Stimulated activated CD8-positive, alpha-beta memory T cell treated with anti-CD3 and anti-CD28 coated beads, Interleukin-4, amount 100 ng/mL, for 24 hours (primary cell): ENCODE results near the gene ADAM15.

Source experiments
- DNase-seq: peaks from one replicate; pipeline ENCODE4 v3.0.0-alpha.2; 2020; ENCODE audit warnings: low read depth

The ADAM15 gene, protein sequence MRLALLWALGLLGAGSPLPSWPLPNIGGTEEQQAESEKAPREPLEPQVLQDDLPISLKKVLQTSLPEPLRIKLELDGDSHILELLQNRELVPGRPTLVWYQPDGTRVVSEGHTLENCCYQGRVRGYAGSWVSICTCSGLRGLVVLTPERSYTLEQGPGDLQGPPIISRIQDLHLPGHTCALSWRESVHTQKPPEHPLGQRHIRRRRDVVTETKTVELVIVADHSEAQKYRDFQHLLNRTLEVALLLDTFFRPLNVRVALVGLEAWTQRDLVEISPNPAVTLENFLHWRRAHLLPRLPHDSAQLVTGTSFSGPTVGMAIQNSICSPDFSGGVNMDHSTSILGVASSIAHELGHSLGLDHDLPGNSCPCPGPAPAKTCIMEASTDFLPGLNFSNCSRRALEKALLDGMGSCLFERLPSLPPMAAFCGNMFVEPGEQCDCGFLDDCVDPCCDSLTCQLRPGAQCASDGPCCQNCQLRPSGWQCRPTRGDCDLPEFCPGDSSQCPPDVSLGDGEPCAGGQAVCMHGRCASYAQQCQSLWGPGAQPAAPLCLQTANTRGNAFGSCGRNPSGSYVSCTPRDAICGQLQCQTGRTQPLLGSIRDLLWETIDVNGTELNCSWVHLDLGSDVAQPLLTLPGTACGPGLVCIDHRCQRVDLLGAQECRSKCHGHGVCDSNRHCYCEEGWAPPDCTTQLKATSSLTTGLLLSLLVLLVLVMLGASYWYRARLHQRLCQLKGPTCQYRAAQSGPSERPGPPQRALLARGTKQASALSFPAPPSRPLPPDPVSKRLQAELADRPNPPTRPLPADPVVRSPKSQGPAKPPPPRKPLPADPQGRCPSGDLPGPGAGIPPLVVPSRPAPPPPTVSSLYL

DNA sequence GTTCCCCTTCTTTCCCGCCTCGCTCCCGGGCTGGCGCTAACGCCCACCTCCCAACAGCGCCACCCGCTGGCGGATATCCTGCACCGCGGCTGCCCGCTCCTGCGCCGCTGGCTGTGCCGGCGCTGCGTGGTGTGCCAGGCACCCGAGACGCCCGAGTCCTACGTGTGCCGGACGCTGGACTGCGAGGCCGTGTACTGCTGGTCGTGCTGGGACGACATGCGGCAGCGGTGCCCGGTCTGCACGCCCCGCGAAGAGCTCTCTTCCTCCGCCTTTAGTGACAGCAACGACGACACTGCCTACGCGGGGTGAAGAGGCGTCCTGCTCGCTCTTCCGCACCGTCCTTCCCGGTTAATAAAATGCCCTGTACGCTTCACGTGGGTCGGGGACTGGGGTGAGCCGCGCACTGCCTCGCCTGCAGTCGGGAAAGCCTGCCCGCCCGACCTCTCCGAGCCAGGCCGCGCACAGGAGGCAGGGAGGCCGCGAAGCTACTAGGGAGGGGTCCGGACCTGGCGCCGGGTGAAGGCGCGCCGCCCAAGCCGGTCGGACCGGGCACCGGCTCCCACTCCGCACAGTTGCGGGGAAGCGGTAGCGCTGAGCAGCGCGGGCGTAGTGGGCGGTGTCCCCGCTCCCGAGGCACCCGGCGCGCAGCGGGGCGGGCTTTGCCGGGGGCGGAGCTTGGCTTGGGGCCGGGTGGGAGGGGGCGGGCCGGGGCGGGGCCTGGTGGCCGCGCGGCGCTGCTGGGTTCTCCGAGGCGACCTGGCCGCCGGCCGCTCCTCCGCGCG is at the start of gene ADAM15:
ADAM15 (plus strand) TSS at position 757 of the 782 bp plus-strand sequence. CDS start 71 bp downstream, outside the sequence.
- peak; percentile 67 for DNase-seq

DNA sequence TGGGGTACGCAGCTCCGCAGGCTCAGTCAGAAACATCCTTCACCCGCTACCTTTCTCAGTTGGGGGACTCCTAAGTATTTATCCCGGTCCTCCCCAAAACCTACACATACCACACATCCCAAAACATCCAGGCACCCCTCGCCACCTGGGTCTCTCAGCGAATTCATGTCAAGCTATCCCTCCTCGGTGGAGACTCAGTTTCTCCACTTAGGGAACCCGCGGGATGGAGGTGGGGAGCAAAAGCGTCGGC is 49.8 kb upstream of the ADAM15 start:
- no peak for DNase-seq

DNA sequence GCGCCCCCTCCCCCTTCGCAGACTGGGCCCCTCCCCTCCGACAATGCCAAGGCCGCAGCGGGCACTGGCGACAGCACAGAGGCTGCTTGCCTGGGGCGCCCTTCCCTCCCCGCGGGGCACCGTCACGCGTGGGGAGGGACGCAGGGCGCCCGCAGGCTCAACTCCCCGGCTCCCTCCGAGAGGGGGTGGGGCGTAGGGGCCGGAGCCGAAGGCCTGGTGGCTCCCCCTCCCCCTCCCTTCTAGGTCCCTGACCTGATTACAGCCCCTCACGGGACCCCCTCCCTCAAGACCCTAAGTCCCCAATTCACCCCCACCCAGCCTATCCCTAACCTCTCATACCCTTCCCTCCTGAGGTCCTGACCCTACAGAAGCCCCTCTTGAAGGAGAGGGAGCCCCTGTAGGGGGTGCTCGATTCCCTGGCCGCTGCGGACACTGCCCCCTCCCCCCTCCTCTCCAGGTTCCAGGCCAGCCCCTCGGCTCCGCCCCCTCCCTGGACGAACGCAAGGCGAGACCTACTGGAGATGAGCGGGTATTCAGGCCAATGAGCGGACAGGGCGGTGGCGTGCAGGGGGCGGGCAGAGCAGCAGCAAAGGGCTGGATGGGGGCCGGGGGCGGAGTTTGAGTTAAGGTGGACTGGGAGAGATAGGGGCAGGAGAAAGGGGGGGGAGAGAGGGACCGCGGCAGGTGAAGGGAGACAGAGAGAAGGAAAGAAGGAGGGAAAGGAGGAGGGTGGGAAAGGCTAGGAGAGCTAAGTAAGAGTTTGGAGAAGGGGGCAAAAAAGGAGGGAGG is 49.2 kb upstream of the ADAM15 start:
- DNase-seq: peak; percentile 98

DNA sequence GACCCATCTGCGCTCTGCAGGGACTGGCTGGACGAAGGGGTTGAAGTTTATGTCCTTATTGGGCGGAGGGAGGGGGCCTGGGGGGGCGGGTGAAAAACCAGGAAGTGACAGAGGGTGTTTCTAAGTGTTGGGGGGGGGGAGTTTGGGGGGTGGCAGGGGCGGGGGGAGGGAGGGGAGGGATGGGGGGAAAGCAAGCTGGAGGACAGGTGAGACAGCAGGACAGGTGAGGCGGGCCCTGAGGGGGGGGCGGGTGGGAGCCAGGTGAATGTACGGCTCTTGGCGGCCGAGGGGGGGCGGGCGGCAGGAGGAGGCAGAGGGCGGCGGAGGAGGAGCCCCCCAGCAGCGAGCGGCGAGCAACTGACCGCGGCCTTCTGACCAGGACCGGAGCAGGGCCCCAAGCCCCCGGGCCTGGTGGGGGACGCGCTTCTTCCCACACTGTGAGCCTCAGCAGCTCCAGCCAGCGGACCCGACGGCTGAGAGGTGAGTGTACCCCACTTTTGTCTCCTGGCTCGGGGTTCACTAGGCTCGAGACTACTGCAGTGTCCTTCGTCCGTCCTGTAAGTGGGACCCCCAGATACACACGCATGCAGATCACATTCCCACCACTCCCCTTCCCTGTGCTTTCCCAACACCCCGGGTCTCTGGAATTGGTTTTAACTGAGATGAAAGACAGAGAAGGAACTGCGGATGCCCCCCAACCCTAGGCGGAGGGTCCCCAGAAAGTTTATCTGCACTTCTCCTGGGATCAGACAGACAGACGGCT is 48.5 kb upstream of the ADAM15 start, which contains the start of gene ZBTB7B:
ZBTB7B (plus strand) TSS at position 339 of the 763 bp plus-strand sequence. CDS start 11,859 bp downstream, outside the sequence.
- no peak for DNase-seq

DNA sequence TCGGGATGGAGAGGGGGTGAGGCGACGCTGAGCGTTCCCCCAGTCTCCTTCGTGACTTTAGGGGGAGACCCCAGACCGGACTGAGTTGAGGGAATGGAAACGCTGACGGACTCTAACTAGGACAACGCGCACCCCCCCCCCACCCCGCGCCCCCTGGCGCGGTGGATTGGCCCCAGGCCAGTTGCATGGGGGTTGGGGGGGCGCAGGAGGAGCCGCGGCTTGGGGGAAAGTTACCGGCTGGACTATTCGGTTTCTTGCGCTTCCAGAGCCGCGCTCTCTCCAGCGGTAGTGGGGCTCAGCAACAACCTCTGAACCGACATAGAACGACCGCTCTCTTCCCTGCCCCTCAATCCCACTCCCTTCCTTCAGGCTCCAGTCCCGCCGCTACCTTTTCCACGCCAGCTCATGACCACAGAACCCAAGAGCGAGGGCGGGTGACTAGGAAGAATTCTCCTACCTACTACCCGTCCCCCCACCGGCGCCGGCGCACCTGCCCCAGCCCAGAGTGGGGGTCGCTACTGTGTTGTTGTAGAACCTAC is 47.8 kb upstream of the ADAM15 start:
- DNase-seq: no peak

DNA sequence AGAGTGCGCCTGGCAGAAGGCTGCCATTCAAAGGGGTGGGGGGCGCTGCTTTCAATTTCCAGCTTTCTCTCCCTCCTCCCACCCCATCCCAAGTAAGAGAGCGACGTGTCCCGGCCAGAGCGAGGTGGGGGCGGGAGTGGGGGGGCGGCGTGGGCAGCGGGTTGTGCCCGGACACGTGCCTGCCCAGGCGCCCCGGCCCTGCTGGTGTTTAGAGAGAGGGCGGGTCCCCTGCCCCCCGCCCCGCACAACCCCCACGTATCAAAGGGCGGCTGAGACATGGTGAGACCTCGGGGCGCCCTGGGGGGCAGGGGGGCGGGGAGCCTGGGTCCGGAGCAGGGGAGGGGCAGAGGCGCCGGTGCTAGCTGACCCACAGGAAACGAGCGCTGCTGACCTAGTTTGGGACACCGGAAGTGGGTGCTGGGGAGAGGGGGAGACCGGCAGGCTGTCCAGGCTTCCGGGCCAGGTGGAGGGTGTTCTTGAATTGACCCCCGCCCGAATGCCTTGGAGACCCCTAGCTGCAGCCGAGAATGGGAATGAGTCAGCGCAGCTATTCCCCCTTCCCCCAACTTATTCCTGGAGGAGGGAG is 47.3 kb upstream of the ADAM15 start:
- DNase-seq: no peak

DNA sequence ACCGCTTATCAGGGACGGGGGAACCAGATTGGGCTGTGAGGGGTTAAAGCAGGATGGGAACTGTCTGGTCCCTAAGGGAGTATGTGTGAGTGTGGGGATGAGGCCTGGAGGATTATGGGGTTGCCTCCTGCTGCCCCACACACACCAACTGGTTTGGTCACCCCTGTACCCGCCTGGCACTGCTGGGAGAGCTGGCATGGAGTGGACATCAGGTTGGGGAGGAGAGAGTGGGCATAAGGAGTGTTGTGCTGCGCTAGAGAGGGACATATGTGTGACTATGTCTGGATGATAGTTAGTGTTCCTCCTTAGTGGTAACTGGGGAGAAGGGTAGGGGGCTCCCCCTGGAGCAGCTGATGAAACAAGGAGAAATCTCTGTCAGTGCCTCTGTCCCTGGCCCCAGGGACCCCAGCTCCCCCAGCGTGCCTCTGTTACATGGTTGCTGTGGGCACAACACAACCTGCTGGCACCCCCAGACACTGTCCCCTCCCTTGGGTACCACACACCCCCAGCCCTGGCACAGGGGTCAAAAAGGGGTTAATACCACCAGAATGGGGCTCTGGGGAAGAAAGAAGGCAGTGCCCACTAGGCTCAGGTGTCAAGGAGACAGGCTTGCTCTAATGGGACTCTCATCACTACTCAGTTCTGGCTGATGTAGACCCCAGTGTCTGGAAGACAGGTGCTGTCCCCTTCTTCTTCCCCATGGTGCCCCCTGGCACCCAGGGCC is 46.6 kb upstream of the ADAM15 start:
- no peak for DNase-seq

DNA sequence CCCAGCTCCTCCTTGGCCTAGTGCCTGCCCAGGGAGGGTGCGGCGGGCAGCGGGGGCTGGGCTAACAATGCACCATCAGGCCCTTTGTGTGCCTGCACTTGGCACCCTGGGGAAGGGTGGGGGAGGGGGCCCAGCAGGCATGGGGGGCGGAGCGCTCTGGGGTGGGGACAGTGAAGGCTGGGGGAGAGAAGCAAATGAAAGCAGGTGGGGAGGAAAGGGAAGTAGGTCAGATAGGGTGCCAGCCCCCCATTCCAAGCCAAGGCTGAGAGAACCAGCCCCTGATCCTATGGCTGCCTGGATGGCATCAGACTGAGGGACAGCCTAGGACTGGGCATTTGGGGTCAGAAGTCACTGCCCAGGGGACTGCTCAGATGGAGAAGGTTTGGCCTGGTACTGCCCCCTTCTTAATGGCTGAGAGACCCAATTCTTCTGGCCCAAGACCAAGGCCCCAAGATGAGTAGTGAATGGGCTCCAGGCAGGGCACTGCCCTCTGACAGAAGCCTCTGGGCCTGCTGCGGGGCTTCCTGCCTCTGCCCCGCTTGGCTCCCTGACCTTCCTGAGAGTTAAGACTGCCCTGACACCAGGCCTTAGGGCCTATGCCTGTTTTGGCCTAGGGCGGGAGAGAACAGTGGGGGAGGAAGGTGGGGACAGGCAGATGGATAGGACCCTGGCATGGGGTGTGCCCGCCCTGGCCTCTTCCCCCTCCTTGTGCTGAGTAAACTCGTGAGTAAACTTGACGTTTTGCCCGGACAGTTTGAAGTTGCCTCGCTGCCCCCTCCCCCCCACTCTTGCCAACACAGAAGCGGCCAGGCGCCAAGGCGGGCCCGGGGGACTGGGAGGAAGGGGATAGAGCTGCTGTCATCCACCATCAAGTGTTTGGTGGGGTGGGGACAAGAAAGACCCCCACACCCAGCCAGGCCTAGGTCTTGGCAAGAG is 45.8 kb upstream of the ADAM15 start:
- no peak for DNase-seq

DNA sequence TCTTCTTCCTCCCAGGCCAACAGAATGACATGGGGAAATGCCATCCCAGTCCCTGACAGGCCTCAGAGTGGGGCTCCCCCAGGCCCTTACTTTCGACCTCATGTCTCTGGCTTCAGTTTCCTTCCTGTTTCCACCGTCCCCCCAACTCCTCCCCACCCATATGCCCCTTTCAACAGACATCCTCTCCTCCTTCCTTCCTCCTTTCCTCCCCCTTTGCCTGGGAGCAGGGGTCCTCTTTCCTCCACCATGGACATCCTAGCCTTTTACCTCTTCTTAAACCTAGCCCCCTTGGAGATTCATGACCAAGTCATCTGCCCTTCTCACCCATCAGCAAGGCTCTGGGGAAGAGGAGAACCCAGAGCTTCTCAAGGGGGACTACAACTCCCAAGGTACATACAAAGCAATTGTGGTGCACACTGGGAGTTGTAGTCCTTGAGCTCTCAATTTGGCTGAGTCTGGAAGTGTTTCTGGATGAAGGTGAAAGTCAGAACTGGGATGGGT is 44.5 kb upstream of the ADAM15 start:
- no peak for DNase-seq

DNA sequence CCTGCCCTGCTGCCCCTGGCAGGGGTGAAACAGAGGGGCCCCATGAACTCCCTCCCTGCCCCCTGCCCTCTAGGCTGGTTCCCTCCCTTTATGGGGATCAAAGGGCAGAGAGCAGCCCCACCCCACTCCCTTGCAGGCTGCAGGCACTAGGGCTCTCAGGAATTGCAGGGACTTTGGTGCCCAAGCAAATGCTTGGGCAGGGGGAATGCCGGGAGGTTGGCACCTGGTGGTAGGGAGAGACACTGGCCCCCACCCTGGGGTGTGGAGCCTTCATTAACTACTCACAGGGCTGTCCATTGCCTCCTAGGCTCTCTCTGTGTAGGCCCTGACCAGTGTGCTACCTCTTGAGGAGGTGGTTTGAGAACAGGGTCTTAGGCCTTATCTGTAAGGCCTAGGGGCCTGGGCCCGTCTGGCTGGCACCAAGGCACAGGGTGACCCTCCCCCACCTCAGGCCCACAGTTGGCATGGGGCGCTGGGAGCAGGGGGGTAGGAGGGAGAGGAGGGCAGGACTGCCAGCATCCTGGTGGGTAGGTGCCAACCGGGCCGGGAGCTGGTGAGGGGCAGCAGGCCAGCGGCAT is 43.8 kb upstream of the ADAM15 start:
- DNase-seq: no peak

DNA sequence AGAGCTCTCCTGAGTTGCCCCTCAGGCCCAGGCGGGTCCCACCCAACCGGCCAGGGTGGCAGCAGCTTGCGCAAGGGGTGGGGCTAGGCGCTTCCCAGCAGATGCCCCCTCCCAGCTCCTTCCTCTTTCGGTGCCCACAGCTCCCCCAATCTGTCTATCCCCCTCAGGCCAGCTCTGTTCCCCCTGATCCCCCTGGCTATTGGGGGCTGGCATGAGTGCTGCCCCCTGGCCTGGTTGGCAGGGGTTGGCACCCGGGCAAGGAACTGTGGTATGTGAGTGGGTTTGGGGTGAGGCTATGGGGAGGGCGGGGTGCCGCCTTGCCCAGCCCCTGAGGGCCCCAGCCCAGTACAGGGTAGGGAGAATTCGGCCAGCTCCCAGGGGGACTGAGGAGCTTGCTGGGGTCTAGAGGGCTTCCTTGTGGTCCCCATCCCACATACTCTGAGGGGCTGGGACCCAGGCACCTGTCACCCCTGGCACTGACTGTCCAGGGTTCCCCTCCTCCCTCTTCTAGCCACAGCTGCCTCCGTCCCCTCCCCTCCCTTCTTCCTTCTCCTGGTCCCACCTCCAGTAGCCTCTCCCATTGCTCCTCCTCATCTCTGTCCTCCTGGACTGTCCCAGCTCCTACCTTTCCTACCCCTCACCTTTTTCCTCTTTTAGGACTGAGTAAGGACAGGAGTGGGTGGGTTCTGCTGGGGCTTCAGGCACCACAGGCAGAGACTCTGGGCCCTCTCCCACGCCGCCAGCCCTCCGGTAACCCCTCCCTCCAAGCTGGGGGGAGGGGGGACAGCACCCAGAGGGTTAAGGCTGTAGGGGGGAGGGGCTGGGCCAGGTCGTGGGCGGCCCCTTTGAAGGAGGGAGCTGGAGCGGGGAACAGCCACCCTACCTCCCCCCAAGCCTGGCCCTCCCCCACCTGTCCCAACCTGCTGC is 42.8 kb upstream of the ADAM15 start:
- no peak for DNase-seq

DNA sequence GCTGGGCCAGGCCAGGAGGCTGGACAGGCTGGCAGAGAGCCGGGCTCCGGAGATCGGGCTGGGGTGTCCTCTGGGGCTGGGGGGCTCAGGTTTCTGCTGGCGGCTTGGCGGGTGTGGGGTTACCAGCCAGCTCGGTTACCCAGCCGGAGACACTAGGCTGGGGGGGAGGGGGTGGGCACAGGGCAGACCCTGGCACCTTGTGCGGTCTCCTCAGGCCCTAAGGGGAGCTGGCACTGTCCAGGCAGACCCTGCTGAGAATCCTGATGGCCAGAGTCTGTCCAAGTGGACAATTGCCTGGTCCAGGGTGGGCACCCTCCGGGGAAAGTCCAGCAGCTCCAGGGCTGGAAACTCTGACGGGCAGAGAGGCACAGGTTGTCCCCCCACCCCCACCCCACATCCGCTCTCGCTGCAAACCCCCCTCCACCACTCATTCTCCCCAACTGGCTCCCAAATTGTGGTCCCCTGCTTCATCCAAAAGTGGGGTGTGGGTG is 41.9 kb upstream of the ADAM15 start:
- no peak for DNase-seq

DNA sequence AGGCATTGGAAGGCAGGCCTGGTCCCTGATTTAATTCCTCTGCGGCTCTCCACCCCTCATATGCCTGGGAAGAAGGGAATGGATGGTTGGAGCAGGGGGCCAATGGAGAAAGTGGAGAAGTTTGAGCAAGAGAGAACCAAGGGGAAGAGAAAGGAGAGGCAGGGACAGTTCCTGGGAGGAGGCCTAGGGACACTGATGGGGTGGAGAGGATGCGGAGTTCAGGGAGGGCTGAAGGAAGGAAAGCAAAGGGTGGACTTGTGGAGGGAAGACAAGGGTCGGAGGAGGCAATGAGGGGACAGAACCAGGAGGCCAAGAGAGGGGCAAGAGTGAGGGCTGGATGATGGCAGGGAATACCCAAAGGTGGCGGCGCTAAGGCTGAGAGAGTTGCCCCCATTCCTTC is 41.4 kb upstream of the ADAM15 start:
- DNase-seq: no peak

DNA sequence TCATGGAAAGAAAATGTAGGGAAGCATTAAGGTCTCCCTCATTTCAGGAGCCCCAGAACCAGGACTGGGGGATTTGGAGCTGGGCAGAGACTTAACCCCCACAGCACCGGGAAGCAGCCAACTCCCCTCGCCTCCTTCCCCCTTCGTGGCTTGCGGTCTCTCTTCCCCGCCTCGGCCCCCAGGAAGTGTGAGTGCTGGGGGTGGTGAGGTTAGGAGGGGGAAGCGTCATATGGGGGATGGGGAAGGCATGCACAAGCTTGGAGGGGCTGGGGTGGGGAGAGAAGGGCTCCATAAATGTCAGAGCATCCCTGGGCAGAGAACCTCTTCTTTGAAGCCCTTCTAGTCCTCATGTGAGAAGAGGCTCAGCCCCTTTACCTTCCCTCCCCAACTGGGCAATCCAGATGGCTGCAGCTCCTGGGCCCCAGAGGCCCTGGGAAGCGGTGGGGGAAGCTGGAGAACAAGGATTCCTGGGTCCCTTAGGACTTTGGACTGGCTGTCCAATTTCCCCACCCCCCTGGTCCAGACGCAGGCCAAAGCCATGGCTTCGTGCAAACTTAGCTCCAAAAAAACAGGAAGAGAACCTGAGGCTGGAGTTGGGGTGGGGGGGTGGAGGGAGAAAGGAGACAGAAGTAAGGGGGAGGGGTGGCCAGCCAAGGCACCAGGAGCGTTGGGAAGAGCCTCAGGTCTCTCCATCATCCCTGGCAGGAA is 40.8 kb upstream of the ADAM15 start:
- no peak for DNase-seq

DNA sequence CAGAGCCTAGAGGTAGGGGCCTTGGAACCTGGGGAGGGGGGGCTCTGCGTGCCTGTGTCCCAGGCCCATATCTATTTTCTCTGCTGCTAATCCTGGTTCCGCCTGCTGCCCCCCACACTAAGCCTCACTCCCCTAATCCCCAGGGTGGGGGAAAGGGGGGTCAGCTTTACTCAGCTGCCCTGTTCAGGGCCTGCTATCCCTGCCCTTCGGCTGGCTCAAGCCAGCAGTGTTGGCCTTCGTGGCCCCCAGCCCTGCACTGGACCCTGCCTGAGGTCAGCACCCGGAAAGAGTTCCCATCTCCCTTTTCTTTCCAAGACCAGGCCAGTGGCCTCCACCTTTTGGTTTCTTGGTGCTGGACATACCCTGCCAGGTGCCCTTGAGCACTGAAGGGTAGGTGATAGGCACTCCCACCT is 40.1 kb upstream of the ADAM15 start:
- DNase-seq: no peak
